Thoracic aorta (tissue), 2 donors: ENCODE data around the gene ACSM3. TPM values are rescaled to one million over a fixed set of nuclear protein-coding genes. Genes with fewer than 3 reads are reported as not detected.

Source experiments
- ATAC-seq: fragments of 150-250 bp; one replicate; pipeline ENCODE4 v1.8.0; 2017; ENCODE audit warnings: low read depth; ENCODE audit not compliant: insufficient number of reproducible peaks, low FRiP score
- DNase-seq: peaks from one replicate; pipeline ENCODE4 v3.0.0-alpha.2; 2020; ENCODE audit warnings: low spot score
- H3K27ac ChIP-seq, 2 donors: fragments of 200-600 bp; sonication (generic); 1 replicate in 1 of 2; 2 replicates in 1 of 2; pipeline ENCODE4 v1.5.1; 2016; ENCODE audit warnings: mild to moderate bottlenecking in 2 of 2, moderate library complexity in 2 of 2
- H3K27me3 ChIP-seq: fragments of 200-600 bp; sonication (generic); replicated peaks from 2 replicates; pipeline ENCODE4 v1.6.0; 2016; ENCODE audit warnings: mild to moderate bottlenecking; ENCODE audit not compliant: insufficient read depth
- H3K36me3 ChIP-seq: fragments of 200-600 bp; sonication (generic); one replicate; pipeline ENCODE4 v1.5.1; 2016
- H3K4me1 ChIP-seq, 2 donors: fragments of 200-600 bp; sonication (generic); 1 replicate in 1 of 2; 2 replicates in 1 of 2; pipeline versions ENCODE4 v1.5.1 to v1.6.0; 2016; ENCODE audit warnings: low read depth in 2 of 2, mild to moderate bottlenecking in 1 of 2; ENCODE audit not compliant: control insufficient read depth in 1 of 2
- H3K4me3 ChIP-seq: fragments of 200-600 bp; sonication (generic); 2 replicates; pipeline ENCODE4 v1.5.1; 2016; ENCODE audit warnings: mild to moderate bottlenecking
- H3K9me3 ChIP-seq: fragments of 200-600 bp; sonication (generic); 2 replicates; pipeline ENCODE4 v1.5.1; 2016
- total RNA-seq, 2 donors: library from RNA; depleted of rRNA; stranded (reverse); fragments of >200 nt; gene quantifications; one replicate each; pipeline versions ENCODE4 v1.1.0 to v1.2.3, GENCODE V29; 2016
- TF ChIP-seq, protein P1 (sequence below): fragments of 200-600 bp; sonication (generic); IDR thresholded peaks from one replicate; pipeline ENCODE4 v1.5.1; 2019; ENCODE audit warnings: antibody characterized with exemption

ACSM3 gene
- total RNA-seq, 2 donors from 2014 or later = 0.41 to 6.1 TPM

DNA sequence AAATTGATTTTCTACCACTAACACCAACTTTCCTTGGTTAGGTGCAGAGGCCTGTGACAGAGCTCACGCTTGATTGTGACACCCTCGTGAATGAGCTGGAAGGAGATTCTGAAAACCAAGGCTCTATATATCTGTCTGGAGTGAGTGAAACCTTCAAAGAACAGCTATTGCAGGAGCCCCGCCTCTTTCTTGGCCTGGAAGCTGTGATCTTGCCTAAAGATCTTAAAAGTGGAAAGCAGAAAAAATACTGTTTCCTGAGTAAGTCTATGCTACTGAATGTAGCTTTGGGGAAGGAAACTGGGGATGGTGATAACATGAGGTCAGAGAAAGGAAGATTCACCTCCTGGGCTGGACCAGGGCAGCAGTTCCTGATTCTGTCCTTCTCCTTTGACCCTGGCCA, 80.8 kb downstream of the ACSM3 start:
- TF ChIP-seq, protein P1, sequence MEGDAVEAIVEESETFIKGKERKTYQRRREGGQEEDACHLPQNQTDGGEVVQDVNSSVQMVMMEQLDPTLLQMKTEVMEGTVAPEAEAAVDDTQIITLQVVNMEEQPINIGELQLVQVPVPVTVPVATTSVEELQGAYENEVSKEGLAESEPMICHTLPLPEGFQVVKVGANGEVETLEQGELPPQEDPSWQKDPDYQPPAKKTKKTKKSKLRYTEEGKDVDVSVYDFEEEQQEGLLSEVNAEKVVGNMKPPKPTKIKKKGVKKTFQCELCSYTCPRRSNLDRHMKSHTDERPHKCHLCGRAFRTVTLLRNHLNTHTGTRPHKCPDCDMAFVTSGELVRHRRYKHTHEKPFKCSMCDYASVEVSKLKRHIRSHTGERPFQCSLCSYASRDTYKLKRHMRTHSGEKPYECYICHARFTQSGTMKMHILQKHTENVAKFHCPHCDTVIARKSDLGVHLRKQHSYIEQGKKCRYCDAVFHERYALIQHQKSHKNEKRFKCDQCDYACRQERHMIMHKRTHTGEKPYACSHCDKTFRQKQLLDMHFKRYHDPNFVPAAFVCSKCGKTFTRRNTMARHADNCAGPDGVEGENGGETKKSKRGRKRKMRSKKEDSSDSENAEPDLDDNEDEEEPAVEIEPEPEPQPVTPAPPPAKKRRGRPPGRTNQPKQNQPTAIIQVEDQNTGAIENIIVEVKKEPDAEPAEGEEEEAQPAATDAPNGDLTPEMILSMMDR = no peak
- H3K4me3 ChIP-seq = no peak overlapping the region
- H3K4me1 ChIP-seq = no peaks in the 10 kb centered on the region
- ATAC-seq = no peak
- H3K36me3 ChIP-seq = no peaks in the 10 kb centered on the region
- DNase-seq = no peak
- H3K9me3 ChIP-seq = no peaks in the 10 kb centered on the region
- H3K27me3 ChIP-seq = no peaks in the 10 kb centered on the region
- H3K27ac ChIP-seq = no peak overlapping the region

DNA sequence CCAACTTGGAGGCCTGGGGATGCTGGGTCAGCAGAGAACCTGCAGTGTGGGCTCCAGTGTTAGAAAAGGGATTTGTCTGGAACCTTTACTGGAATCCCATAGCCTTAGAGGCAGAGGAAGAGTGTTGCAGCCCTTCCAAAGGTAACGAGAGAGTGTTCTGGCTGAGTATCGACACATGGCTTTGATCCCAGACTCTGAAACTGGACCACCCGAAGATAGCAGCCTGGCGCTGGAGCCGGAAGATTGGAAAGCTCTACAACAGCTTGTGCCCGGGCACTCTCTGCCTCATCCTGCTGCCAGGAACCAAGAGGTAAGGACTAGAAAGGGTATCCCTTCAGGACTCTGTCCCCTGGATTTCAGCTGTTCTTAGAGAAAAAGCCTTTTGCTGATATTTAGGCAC, 82.2 kb downstream of the ACSM3 start:
- H3K27me3 ChIP-seq = no peaks in the 10 kb centered on the region
- H3K27ac ChIP-seq = no peak overlapping the region
- no peak for ATAC-seq
- no peak overlapping the region for H3K4me3 ChIP-seq
- H3K36me3 ChIP-seq = no peaks in the 10 kb centered on the region
- H3K9me3 ChIP-seq = no peaks in the 10 kb centered on the region
- DNase-seq = no peak
- TF ChIP-seq, protein P1 = no peak
- H3K4me1 ChIP-seq = peaks cover 9 to 14% of the 10 kb centered on the region in 2 donors

DNA sequence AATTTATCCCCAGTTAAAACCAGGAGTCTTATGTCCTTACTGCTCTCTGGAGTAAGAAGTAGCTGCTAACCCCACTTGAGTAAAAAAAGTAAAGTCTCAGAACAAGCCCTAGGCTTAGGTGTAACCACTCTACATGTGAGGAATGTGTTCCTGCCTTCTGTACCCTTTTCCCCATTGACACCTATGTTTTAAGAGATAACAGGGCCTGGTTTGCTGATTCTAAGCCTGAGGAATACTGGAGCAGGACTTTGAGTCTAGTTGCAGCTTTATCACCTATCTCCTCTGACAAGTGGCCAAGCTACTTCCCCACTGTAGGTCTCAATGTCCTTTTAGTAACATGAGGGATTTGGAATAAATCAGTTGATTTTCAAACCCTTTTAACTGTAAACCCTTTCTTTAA, 82.7 kb downstream of the ACSM3 start:
- Histone ChIP-seq H3K27me3 (no peaks in the 10 kb centered on the region), H3K27ac (no peak overlapping the region), H3K36me3 (no peaks in the 10 kb centered on the region), H3K4me1 (peaks cover 13 to 19% of the 10 kb centered on the region in 2 donors), H3K9me3 (no peaks in the 10 kb centered on the region), H3K4me3 (no peak overlapping the region)
- TF ChIP-seq, protein P1 = no peak
- no peak for ATAC-seq
- DNase-seq = no peak

Other genes starting within 250 kb of the ACSM3 start
- not detected for gene ACSM2B, start 187.6 kb upstream of the ACSM3 start, total RNA-seq
- gene ACSM1, start 66.3 kb upstream of the ACSM3 start, total RNA-seq = 1 to 10 TPM in 1 of 2 donors, not detected in 1; 1.7 TPM
- gene THUMPD1, start 22.2 kb upstream of the ACSM3 start, total RNA-seq = 10 to 100 TPM; 64.5 to 73.2 TPM
- 1 to 10 TPM; 2.6 to 7.8 TPM for gene ERI2, start 42.5 kb downstream of the ACSM3 start, total RNA-seq
- gene REXO5, start 42.5 kb downstream of the ACSM3 start, total RNA-seq = 1 to 10 TPM in 1 of 2 donors, not detected in 1; 6.5 TPM
- 10 to 100 TPM; 25.3 to 28.0 TPM for gene DCUN1D3, start 136.3 kb downstream of the ACSM3 start, total RNA-seq
- gene LYRM1, start 136.8 kb downstream of the ACSM3 start, total RNA-seq = 10 to 100 TPM; 18.7 to 34.9 TPM